ENCODE results near the gene UQCRHL. TPM values are rescaled to one million over a fixed set of nuclear protein-coding genes. Genes with fewer than 3 reads are reported as not detected.

The UQCRHL gene
- total RNA-seq, 1 donor from 2014 or later, result 1.5 TPM

GRCh38 chr1:15765495-15766194, 41.8 kb downstream of the UQCRHL start:
- intact Hi-C loops (cut with DNase I), result no loop called here
- DNase-seq (ENCODE audit: low spot score), result no peak
- no peak for ATAC-seq

DNA sequence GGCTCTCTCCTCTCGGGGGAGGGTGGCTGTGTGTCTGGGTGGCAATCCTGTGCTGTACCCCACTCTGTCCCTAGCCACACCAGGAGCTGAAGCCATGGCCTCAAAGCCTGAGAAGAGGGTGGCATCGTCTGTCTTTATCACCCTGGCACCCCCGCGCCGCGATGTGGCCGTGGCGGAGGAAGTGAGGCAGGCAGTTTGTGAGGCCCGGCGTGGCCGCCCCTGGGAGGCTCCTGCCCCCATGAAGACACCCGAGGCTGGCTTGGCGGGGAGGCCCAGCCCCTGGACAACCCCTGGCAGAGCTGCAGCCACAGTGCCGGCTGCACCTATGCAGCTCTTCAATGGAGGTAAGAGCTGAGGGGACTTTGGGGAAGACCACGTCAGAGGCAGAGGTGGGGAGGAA, 42.6 kb downstream of the UQCRHL start:
- intact Hi-C loops (cut with DNase I), result no loop called here
- no peak for ATAC-seq
- no peak for DNase-seq (ENCODE audit: low spot score)

DNA sequence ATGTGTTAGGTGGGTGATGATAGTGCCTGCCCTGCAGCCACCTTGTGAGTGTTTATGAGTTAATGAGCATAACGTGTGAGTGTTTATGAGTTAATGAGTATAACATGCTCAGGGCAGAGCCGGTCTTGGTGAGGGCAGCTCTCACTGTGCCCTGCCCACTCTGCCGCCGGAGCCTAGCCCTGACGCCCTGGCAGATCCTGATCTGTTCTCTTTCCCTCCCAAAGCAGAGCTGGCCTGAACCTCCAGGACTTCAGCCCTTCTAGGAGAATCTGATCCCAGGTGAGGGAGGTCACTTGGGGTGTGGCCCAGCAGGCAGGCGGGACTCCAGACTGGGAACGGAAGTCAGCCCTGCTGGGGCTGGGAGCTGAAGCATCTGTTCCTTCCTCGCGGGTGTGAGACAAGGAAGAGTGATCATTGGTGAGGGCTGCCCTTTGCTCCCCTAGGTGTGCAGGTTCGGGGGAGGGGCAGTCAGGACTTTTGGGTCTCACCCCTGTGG, 43.1 kb downstream of the UQCRHL start:
- peak; percentile 34 for ATAC-seq
- intact Hi-C loops (cut with DNase I), result no loop called here

GRCh38 chr1:15762546-15762945, 44.9 kb downstream of the UQCRHL start:
- DNase-seq (ENCODE audit: low spot score), result no peak
- ATAC-seq, result no peak
- intact Hi-C loops (cut with DNase I), result no loop called here

More for the DNA sequence above, 43.1 kb downstream of the UQCRHL start:
- no peak for DNase-seq (ENCODE audit: low spot score)

DNA sequence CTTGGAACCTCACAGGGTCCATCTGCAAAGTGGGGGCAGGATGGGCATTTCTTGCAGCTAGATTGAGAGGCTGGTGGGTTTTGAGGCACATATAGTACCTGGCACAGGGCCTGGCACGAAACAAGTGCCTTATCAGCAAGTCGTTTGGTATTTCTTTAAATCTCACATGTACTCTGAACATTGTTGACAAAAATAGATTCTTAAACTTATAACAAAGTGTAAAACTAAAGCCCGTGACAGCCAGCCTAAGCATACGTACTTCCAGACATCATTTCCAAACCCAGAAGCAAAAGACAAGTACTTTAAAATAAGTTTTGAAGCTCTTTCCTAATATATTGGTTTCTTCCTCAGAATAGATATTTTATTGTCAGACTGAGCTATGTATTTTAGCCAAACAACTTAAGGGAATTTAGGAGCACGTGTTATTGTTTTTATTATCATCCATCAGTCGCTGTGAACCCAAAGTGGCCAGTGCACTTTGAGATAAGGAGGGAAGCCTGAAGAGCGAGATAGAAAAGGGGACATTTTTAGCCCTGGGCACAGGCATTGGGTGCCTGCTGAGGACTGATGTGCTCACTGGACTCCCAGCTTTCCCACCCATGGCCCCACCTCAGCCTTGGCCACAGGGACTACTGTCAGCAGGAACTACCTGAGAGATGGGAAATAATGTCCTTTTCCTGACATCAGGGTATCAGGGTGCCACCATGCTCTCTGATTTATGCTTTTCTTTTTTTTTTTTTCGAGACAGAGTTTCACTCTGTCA, 45.9 kb downstream of the UQCRHL start:
- ATAC-seq, result no peak
- intact Hi-C loops (cut with DNase I), result no loop called here
- no peak for DNase-seq (ENCODE audit: low spot score)

DNA sequence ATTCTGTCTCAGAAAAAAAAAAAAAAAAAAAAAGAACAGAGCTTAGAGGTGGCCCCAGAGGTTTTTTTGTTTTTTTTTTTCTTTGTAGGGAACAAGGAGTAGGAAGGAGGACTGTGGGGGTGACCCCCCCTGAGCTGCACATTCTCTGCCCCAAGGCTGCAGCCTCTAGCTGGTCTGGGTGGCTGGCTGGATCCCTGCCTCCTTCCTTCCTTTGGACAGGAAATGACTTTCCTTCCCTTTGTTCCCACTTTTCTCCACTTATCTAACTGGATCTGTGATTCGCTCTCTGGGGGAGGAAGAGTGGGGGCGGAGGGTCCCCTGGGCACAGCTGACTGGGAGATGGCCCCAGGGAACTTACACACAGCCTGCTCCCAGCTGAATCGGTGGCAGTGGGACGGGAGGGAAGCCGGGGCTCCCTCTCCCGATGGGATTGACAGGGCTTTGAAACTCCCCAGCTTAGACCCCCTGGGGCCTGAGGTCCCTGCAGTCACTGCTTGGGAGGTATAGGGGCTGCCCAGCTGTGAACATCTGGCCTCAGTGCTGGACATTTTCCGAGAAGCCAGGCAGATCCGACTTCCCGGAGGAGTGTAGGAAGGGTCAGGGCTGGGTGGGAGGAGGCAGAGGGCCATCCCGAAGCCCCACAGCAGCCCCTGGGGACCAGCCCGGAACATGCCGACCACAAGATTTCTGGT, 46.8 kb downstream of the UQCRHL start:
- DNase-seq (ENCODE audit: low spot score), result no peak
- intact Hi-C loops (cut with DNase I), result no loop called here

GRCh38 chr1:15758953-15759661, 48.3 kb downstream of the UQCRHL start:
- intact Hi-C loops (cut with DNase I), result no loop called here
- DNase-seq (ENCODE audit: low spot score), result no peak
- ATAC-seq, result peak; percentile 3

More for the DNA sequence above, 46.8 kb downstream of the UQCRHL start:
- ATAC-seq, result peak; percentile 51

DNA sequence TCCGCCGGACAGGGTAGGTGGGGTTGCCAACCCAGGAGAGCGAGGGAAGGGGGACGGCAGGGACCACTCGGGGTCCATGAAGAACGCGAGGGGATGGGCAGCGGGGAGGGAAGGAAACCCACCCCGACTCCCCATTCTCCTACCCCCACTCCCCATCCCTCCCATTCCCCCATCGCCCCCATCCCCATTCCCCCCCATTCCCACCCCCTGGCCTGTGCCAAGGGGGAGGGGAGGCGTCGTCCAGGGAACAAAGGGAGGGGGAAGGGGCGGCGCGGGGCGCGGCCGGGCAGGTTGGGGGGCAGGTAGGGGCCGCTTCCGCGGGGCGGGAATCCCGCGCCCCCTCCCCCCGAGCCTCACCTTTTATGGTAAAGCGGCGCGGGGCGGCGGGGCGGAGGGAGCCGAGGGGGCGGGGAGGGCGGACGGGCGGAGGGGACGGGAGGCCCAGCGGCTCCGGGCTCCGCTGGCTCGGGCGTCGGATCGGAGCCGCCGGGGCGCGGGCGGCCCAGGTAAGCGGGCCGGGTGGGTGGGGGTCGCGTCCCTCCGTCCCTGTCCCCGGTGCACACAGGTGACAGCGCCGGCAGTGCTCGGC, 49.0 kb downstream of the UQCRHL start, which contains the start of gene FBLIM1:
Gene FBLIM1 (plus strand): TSS at position 453 of the 589 bp plus-strand sequence. CDS start 6,189 bp downstream, outside the sequence.
- no peak for ATAC-seq
- intact Hi-C loops (cut with DNase I), result no loop called here
- no peak for DNase-seq (ENCODE audit: low spot score)

DNA sequence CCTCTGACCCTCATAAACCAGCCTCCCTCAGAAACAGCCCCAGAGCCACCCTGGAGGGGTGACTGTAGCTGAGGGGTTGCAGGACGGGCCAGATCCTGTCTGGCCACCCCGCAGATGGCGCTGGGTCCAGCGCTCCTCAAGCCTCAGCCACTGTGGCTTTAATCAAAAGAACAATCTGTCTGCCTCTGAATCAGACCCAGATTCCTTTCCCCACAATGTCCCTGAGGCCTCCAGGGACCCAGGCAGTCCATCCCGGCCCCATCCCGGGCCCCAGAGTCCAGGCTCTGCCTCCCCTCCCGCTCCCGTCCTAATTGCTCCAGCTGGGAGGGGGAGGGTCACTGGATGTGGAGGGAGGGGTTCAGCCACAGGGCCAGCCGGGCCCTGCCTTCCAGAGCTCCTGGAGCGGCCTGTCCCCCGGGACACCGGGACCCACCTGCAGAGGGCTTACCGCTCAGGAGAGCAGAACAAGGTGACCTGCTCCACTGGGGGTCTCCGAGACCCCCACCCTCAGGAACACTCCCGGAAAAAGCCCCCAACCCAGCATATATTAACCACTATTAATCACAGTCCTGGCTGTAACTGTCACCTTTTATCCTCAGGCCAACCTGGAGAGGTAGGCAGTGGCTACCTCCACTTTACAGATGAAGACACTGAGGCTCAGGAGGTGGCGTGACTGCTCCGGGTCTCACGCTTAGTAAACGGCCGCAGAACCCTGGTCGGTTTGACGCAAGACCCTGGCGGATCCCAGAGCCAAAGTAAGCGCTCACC, 49.7 kb downstream of the UQCRHL start:
- ATAC-seq, result peak; percentile 21
- DNase-seq (ENCODE audit: low spot score), result no peak
- intact Hi-C loops (cut with DNase I), result no loop called here

Other genes with a start within 250 kb of the UQCRHL start
- 0.18 TPM for gene AGMAT, start 222.6 kb downstream of the UQCRHL start, total RNA-seq
- 38.5 TPM for gene DDI2, start 190.2 kb downstream of the UQCRHL start, total RNA-seq
- gene PLEKHM2, start 123.3 kb downstream of the UQCRHL start, total RNA-seq, result 67.8 TPM
- 1.6 TPM for gene SLC25A34, start 71.4 kb downstream of the UQCRHL start, total RNA-seq
- not detected for gene TMEM82, start 65.2 kb downstream of the UQCRHL start, total RNA-seq
- 29.0 TPM for gene FBLIM1, start 48.9 kb downstream of the UQCRHL start, total RNA-seq
- 97.7 TPM for gene SPEN, start 40.1 kb upstream of the UQCRHL start, total RNA-seq
- gene ZBTB17, start 168.5 kb upstream of the UQCRHL start, total RNA-seq, result 37.7 TPM
- 0.18 TPM for gene SRARP, start 196.6 kb upstream of the UQCRHL start, total RNA-seq
- 10.7 TPM for gene HSPB7, start 210.4 kb upstream of the UQCRHL start, total RNA-seq
- gene CLCNKA, start 214.4 kb upstream of the UQCRHL start, total RNA-seq, result 0.13 TPM
- gene CLCNKB, start 236.1 kb upstream of the UQCRHL start, total RNA-seq, result 1.4 TPM

Measured in sciatic nerve (tissue), 2 donors.